NCI-H2171 (cell line): ENCODE measurements around the gene IBA57.

Experiments
- DNase-seq: peaks from one replicate; lab custom pipeline; 2025; lab: John Stamatoyannopoulos, UW

Gene IBA57

GRCh38 chr1:228165372-228166169, at the start of gene IBA57:
Gene IBA57 (plus strand): TSS chr1:228165804. CDS start chr1:228165817, 13 bp downstream.
- DNase-seq = peak; percentile 97

- no peak for DNase-seq
Observed at GRCh38 chr1:228117335-228117734, 48.3 kb upstream of the IBA57 start.

- DNase-seq = no peak
Observed at GRCh38 chr1:228118040-228118439, 47.6 kb upstream of the IBA57 start.

GRCh38 chr1:228120351-228120750, 45.3 kb upstream of the IBA57 start:
- no peak for DNase-seq

GRCh38 chr1:228120857-228121489, 44.6 kb upstream of the IBA57 start:
- no peak for DNase-seq

- no peak for DNase-seq
Observed at GRCh38 chr1:228122921-228123441, 42.6 kb upstream of the IBA57 start.

- DNase-seq = no peak
Observed at GRCh38 chr1:228123505-228123904, 42.1 kb upstream of the IBA57 start.

GRCh38 chr1:228125185-228125584, 40.4 kb upstream of the IBA57 start:
- DNase-seq = no peak

- no peak for DNase-seq
Observed at GRCh38 chr1:228131766-228132165, 33.8 kb upstream of the IBA57 start.

GRCh38 chr1:228134591-228134990, 31.0 kb upstream of the IBA57 start:
- DNase-seq = no peak

- no peak for DNase-seq
Observed at GRCh38 chr1:228136901-228137300, 28.7 kb upstream of the IBA57 start.

- no peak for DNase-seq
Observed at GRCh38 chr1:228139406-228139930, 26.1 kb upstream of the IBA57 start.

GRCh38 chr1:228139931-228140723, 25.5 kb upstream of the IBA57 start, which contains the start of gene GUK1:
Gene GUK1 (plus strand): TSS chr1:228140279. CDS start chr1:228140303, 24 bp downstream.
- peak; percentile 99 for DNase-seq

GRCh38 chr1:228140724-228141225, 24.8 kb upstream of the IBA57 start:
- no peak for DNase-seq

GRCh38 chr1:228141226-228142044, 24.2 kb upstream of the IBA57 start:
- no peak for DNase-seq

GRCh38 chr1:228142155-228142691, 23.4 kb upstream of the IBA57 start:
- peak; percentile 21 for DNase-seq

- no peak for DNase-seq
Observed at GRCh38 chr1:228142701-228143136, 22.9 kb upstream of the IBA57 start.

GRCh38 chr1:228143480-228144192, 22.0 kb upstream of the IBA57 start:
- no peak for DNase-seq

- no peak for DNase-seq
Observed at GRCh38 chr1:228144193-228144992, 21.2 kb upstream of the IBA57 start.
